Measurements from ENCODE around the gene PTPN1. TPM values are rescaled to one million over a fixed set of nuclear protein-coding genes. Genes with fewer than 3 reads are reported as not detected.
A peak's percentile ranks its signal among the peaks of the same experiment; 100 is the strongest.

Gene PTPN1
- total RNA-seq, 1 experiment from 2014 or later: 30.8 TPM

GRCh38 chr20:50540620-50541605, 30.7 kb downstream of the PTPN1 start:
- Histone ChIP-seq H2AK5ac (ENCODE audit: insufficient read length, low read length) (no peak overlapping the region), H4K5ac (ENCODE audit: insufficient read length, low read depth, low read length) (no peak overlapping the region), H4K20me1 (ENCODE audit: control insufficient read depth, insufficient read depth, insufficient read length) (no peaks in the 10 kb centered on the region), H4K91ac (ENCODE audit: insufficient read length, low read depth, low read length) (no peak overlapping the region), H3K9ac (ENCODE audit: extremely low read depth, insufficient read length, low read length) (no peak overlapping the region), H3K14ac (ENCODE audit: insufficient read depth, low read length) (no peak overlapping the region), H3K4me1 (ENCODE audit: insufficient read depth, low read length) (no peaks in the 10 kb centered on the region), H2BK20ac (ENCODE audit: low read depth, low read length, poor library complexity, severe bottlenecking) (no peak overlapping the region), H3K4me2 (ENCODE audit: insufficient read depth, insufficient read length, low read length) (no peak overlapping the region), H2AFZ (ENCODE audit: low read length) (no peak overlapping the region), H3K27ac (ENCODE audit: insufficient read length, low read depth, low read length) (no peak overlapping the region), H3K23me2 (ENCODE audit: insufficient read length, low read depth, low read length, poor library complexity, severe bottlenecking) (no peaks in the 10 kb centered on the region), H4K8ac (replicated peaks; ENCODE audit: insufficient read length, low read depth, low read length) (no peak overlapping the region), H2BK12ac (ENCODE audit: insufficient read length, low read depth, low read length) (no peak overlapping the region), H3K23ac (ENCODE audit: insufficient read length, low read depth, low read length) (no peak overlapping the region), H3K27me3 (ENCODE audit: insufficient read depth, low read length) (no peaks in the 10 kb centered on the region), H3K9me3 (ENCODE audit: control insufficient read depth, low read depth, low read length) (no peaks in the 10 kb centered on the region), H3K18ac (ENCODE audit: insufficient read length, low read depth, low read length) (no peak overlapping the region), H2BK120ac (ENCODE audit: low read depth, low read length, poor library complexity, severe bottlenecking) (no peak overlapping the region), H3T11ph (ENCODE audit: low read length) (no peak overlapping the region), H3K79me1 (ENCODE audit: insufficient read depth, low read depth, low read length, poor library complexity, severe bottlenecking) (no peaks in the 10 kb centered on the region), H3K4ac (ENCODE audit: low read depth, low read length) (no peak overlapping the region), H3K79me2 (ENCODE audit: insufficient read depth, low read length) (no peaks in the 10 kb centered on the region), H3K56ac (ENCODE audit: insufficient read length, low read depth, low read length) (no peak overlapping the region), H2BK15ac (ENCODE audit: low read depth, low read length) (no peak overlapping the region), H2BK5ac (ENCODE audit: insufficient read length, low read length) (no peak overlapping the region)
- H3K4me3 Mint-ChIP-seq: no peak overlapping the region
- no CpG with 5 or more reads among the region's 14 CpGs for WGBS (ENCODE audit: extremely low coverage, insufficient read length, low lambda C conversion rate)
- peak overlapping the region in 2 of 3 experiments; percentile 25 to 77; a peak in 2 of 7 replicates for H3K27ac Mint-ChIP-seq
- no peaks in the 10 kb centered on the region; a peak in 1 of 7 replicates for H3K36me3 Mint-ChIP-seq (ENCODE audit: insufficient read depth in 1 of 3, low read depth in 3 of 3)
- H3K4me1 Mint-ChIP-seq: peaks cover 14 to 16% of the 10 kb centered on the region in 2 experiments
- no peak for DNase-seq
- H3K9me3 Mint-ChIP-seq: no peaks in the 10 kb centered on the region; a peak in 1 of 5 replicates
- TF ChIP-seq CTCF (conservative IDR thresholded peaks at IDR 0.05): no peak
- H3K27me3 Mint-ChIP-seq (ENCODE audit: low read depth): no peaks in the 10 kb centered on the region
